ENCODE data around the gene HECTD4.

- no peak for TF ChIP-seq CTCF (IDR thresholded peaks at IDR 0.05; ENCODE audit: low read depth, low read length, missing input control)
- TF ChIP-seq GABPA (IDR thresholded peaks at IDR 0.05 in 1 of 2, conservative IDR thresholded peaks at IDR 0.05 in 1 of 2), result no peak
- TF ChIP-seq, protein P1, sequence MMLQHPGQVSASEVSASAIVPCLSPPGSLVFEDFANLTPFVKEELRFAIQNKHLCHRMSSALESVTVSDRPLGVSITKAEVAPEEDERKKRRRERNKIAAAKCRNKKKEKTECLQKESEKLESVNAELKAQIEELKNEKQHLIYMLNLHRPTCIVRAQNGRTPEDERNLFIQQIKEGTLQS (IDR thresholded peaks at IDR 0.05), result no peak
- TF ChIP-seq YY1 (IDR thresholded peaks at IDR 0.05), result no peak
- TF ChIP-seq EGR1 (IDR thresholded peaks at IDR 0.05; ENCODE audit: low read depth in 2 of 2), result no peak
- no peak for TF ChIP-seq TAF1 (conservative IDR thresholded peaks at IDR 0.05)
- no peak for TF ChIP-seq HNF4A (conservative IDR thresholded peaks at IDR 0.05)
- no peak for TF ChIP-seq NR2F2 (IDR thresholded peaks at IDR 0.05)
- TF ChIP-seq RAD21 (IDR thresholded peaks at IDR 0.05), result no peak
- TF ChIP-seq SP1 (IDR thresholded peaks at IDR 0.05), result no peak
- TF ChIP-seq RXRA (IDR thresholded peaks at IDR 0.05), result no peak
- TF ChIP-seq, protein P2, sequence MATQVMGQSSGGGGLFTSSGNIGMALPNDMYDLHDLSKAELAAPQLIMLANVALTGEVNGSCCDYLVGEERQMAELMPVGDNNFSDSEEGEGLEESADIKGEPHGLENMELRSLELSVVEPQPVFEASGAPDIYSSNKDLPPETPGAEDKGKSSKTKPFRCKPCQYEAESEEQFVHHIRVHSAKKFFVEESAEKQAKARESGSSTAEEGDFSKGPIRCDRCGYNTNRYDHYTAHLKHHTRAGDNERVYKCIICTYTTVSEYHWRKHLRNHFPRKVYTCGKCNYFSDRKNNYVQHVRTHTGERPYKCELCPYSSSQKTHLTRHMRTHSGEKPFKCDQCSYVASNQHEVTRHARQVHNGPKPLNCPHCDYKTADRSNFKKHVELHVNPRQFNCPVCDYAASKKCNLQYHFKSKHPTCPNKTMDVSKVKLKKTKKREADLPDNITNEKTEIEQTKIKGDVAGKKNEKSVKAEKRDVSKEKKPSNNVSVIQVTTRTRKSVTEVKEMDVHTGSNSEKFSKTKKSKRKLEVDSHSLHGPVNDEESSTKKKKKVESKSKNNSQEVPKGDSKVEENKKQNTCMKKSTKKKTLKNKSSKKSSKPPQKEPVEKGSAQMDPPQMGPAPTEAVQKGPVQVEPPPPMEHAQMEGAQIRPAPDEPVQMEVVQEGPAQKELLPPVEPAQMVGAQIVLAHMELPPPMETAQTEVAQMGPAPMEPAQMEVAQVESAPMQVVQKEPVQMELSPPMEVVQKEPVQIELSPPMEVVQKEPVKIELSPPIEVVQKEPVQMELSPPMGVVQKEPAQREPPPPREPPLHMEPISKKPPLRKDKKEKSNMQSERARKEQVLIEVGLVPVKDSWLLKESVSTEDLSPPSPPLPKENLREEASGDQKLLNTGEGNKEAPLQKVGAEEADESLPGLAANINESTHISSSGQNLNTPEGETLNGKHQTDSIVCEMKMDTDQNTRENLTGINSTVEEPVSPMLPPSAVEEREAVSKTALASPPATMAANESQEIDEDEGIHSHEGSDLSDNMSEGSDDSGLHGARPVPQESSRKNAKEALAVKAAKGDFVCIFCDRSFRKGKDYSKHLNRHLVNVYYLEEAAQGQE (IDR thresholded peaks at IDR 0.05), result no peak
These were observed 175.3 kb downstream of the HECTD4 start for GRCh38 chr12:112206944-112207343.

All from liver (tissue), 3 donors.